Measurements from ENCODE around the gene ANKRD22. TPM values are rescaled to one million over a fixed set of nuclear protein-coding genes. Genes with fewer than 3 reads are reported as not detected.

Gene ANKRD22
- polyA plus RNA-seq, 1 donor (not counting 4 experiments of a cell fraction or from before 2014, with no cell fraction given) = 4.4 TPM

- DNase-seq (ENCODE audit: low read depth, low spot score) = no peak
- no peak overlapping the region for H2AFZ ChIP-seq (ENCODE audit: control insufficient read depth, low read length)
- H3K4me3 ChIP-seq (ENCODE audit: control insufficient read depth in 2 of 3, extremely low read depth in 1 of 3, insufficient read depth in 2 of 3, low read depth in 1 of 3, low read length in 3 of 3) = no peak overlapping the region
- TF ChIP-seq EZH2 (IDR thresholded peaks at IDR 0.05; ENCODE audit: low read length) (no peak), CTCF (optimal IDR thresholded peaks at IDR 0.05 in 1 of 3, IDR thresholded peaks at IDR 0.05 in 1 of 3, conservative IDR thresholded peaks at IDR 0.05 in 1 of 3; ENCODE audit: extremely low read depth in 1 of 3, insufficient read depth in 2 of 3, low read length in 3 of 3) (no peak)
- no peak overlapping the region for H3K4me2 ChIP-seq (ENCODE audit: control insufficient read depth, extremely low read depth, insufficient read depth, low read depth, low read length)
- no peak for FAIRE-seq
- H3K27me3 ChIP-seq (ENCODE audit: control insufficient read depth, extremely low read depth, insufficient read depth, low read length) = no peaks in the 10 kb centered on the region
- peaks cover 13% of the 10 kb centered on the region for H3K4me1 ChIP-seq (ENCODE audit: control insufficient read depth, extremely low read depth, insufficient read depth, low read length)
- no peaks in the 10 kb centered on the region for H4K20me1 ChIP-seq (ENCODE audit: control insufficient read depth, extremely low read depth, insufficient read depth, low read length)
- H3K9me1 ChIP-seq (ENCODE audit: control insufficient read depth, extremely low read depth, insufficient read depth, low read length) = no peaks in the 10 kb centered on the region
- no peaks in the 10 kb centered on the region for H3K79me2 ChIP-seq (ENCODE audit: control insufficient read depth, insufficient read depth, low read length)
- H3K9ac ChIP-seq (ENCODE audit: control insufficient read depth, extremely low read depth, insufficient read depth, low read length) = no peak overlapping the region
- H3K27ac ChIP-seq (ENCODE audit: control insufficient read depth, insufficient read depth, low read length) = no peak overlapping the region
- H3K36me3 ChIP-seq (ENCODE audit: control insufficient read depth in 2 of 2, extremely low read depth in 1 of 2, insufficient read depth in 2 of 2, low read length in 2 of 2) = no peaks in the 10 kb centered on the region
- H3K9me3 ChIP-seq (ENCODE audit: control insufficient read depth, low read depth, low read length) = no peaks in the 10 kb centered on the region
- dilution Hi-C loops (cut with MboI; ENCODE audit: extremely low pct_ligation_motif_present, low sequenced_read_pairs) = no loop called here
These were observed 24.0 kb downstream of the ANKRD22 start for GRCh38 chr10:88827671-88828070.

GRCh38 chr10:88826388-88826787 lies 25.3 kb downstream of the ANKRD22 start:
- H3K27me3 ChIP-seq (ENCODE audit: control insufficient read depth, extremely low read depth, insufficient read depth, low read length) = no peaks in the 10 kb centered on the region
- no peak overlapping the region for H2AFZ ChIP-seq (ENCODE audit: control insufficient read depth, low read length)
- FAIRE-seq (no peak), DNase-seq (ENCODE audit: low read depth, low spot score) (no peak)
- H3K9ac ChIP-seq (ENCODE audit: control insufficient read depth, extremely low read depth, insufficient read depth, low read length) = no peak overlapping the region
- H3K4me2 ChIP-seq (ENCODE audit: control insufficient read depth, extremely low read depth, insufficient read depth, low read depth, low read length) = no peak overlapping the region
- TF ChIP-seq EZH2 (IDR thresholded peaks at IDR 0.05; ENCODE audit: low read length) (no peak), CTCF (optimal IDR thresholded peaks at IDR 0.05 in 1 of 3, IDR thresholded peaks at IDR 0.05 in 1 of 3, conservative IDR thresholded peaks at IDR 0.05 in 1 of 3; ENCODE audit: extremely low read depth in 1 of 3, insufficient read depth in 2 of 3, low read length in 3 of 3) (no peak)
- H3K9me3 ChIP-seq (ENCODE audit: control insufficient read depth, low read depth, low read length) = no peaks in the 10 kb centered on the region
- peaks cover 11% of the 10 kb centered on the region for H3K4me1 ChIP-seq (ENCODE audit: control insufficient read depth, extremely low read depth, insufficient read depth, low read length)
- no peaks in the 10 kb centered on the region for H4K20me1 ChIP-seq (ENCODE audit: control insufficient read depth, extremely low read depth, insufficient read depth, low read length)
- no peak overlapping the region for H3K27ac ChIP-seq (ENCODE audit: control insufficient read depth, insufficient read depth, low read length)
- no peak overlapping the region for H3K4me3 ChIP-seq (ENCODE audit: control insufficient read depth in 2 of 3, extremely low read depth in 1 of 3, insufficient read depth in 2 of 3, low read depth in 1 of 3, low read length in 3 of 3)
- no peaks in the 10 kb centered on the region for H3K79me2 ChIP-seq (ENCODE audit: control insufficient read depth, insufficient read depth, low read length)
- dilution Hi-C loops (cut with MboI; ENCODE audit: extremely low pct_ligation_motif_present, low sequenced_read_pairs) = no loop called here
- no peaks in the 10 kb centered on the region for H3K9me1 ChIP-seq (ENCODE audit: control insufficient read depth, extremely low read depth, insufficient read depth, low read length)
- no peaks in the 10 kb centered on the region for H3K36me3 ChIP-seq (ENCODE audit: control insufficient read depth in 2 of 2, extremely low read depth in 1 of 2, insufficient read depth in 2 of 2, low read length in 2 of 2)

All from keratinocyte (primary cell).